Measurements from ENCODE around the gene NUCB1.
A peak's percentile ranks its signal among the peaks of the same experiment; 100 is the strongest.
"Not testable (repeated sequence)": the region's sequence is repeated elsewhere in the genome, so short reads cannot be mapped to it uniquely, and the experiment has no call there.

NUCB1 gene

DNA sequence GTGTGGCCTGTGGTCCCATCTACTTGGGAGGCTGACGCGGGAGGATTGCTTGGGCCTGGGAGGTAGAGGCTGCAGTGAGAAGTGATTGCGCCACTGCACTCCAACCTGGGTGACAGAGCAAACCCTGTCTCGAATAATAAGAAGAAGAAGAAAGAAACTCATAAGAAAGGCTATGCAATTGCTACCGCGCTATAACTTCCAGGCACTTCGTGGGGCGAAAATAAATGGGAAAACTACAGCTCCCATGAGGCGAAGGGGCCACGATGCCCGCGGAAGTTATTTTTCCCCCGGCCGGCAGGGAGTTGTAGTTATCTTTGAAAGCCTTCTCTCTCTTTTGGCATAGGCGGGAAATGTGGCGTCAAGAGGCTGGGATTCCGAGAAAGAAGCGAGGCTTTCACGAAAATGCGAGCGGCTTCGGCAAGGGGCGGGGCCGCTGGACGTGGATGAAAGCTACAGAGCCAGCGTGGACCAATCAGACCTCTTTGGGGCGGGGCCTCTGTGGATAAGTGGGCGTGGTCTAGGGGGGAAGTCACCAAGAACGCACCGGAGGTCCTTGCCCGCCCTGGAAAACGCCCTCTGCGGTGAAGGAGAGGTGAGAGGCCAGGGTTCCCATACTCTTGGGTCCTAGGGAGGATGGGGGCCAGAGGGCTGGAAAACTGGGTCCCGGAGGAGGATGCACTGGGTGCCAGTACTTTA lies at the start of gene NUCB1:
NUCB1 (plus strand) TSS at position 532 of the 696 bp plus-strand sequence. CDS start 485 bp downstream, outside the sequence.
- DNase-seq, result peak; percentile 97

GRCh38 chr19:48852292-48852691 lies 47.8 kb upstream of the NUCB1 start:
- DNase-seq, result no peak

GRCh38 chr19:48853483-48853882 lies 46.6 kb upstream of the NUCB1 start:
- DNase-seq, result no peak

- no peak for DNase-seq
Observed at GRCh38 chr19:48854103-48854502, 46.0 kb upstream of the NUCB1 start.

GRCh38 chr19:48856921-48857320 lies 43.2 kb upstream of the NUCB1 start:
- no peak for DNase-seq

GRCh38 chr19:48858984-48859710 lies 41.0 kb upstream of the NUCB1 start:
- no peak for DNase-seq

- no peak for DNase-seq
Observed at GRCh38 chr19:48859711-48860572, 40.2 kb upstream of the NUCB1 start.

- DNase-seq, result no peak
Observed at GRCh38 chr19:48861313-48861712, 38.8 kb upstream of the NUCB1 start.

- no peak for DNase-seq
Observed at GRCh38 chr19:48862827-48863226, 37.3 kb upstream of the NUCB1 start.

DNA sequence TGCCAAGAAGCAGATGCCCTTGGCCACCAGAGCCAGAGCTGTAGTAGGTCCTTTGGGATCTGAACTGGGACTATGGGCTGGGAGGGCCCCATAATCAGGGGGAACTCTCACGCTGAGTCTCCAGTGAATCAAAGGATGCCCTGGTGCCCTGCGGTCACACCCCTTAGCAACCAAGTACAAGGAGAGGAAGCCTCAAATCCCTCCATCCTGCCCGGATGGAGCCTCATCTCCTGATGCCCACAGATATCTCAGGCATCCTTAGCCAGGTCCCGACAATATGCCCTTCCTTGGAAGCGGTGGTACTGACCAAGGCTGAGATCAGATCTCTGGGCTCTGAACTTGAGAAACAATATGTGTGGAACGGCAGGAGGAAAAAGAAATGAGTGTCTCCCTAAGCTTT lies 33.4 kb upstream of the NUCB1 start:
- DNase-seq, result no peak

GRCh38 chr19:48867123-48867745 lies 32.9 kb upstream of the NUCB1 start:
- no peak for DNase-seq

GRCh38 chr19:48867746-48868113 lies 32.4 kb upstream of the NUCB1 start:
- no peak for DNase-seq

GRCh38 chr19:48868114-48868886 lies 31.8 kb upstream of the NUCB1 start, which contains the start of gene PLEKHA4:
PLEKHA4 (minus strand) TSS chr19:48868617; CDS start chr19:48867620, 997 bp downstream.
- DNase-seq, result no peak

DNA sequence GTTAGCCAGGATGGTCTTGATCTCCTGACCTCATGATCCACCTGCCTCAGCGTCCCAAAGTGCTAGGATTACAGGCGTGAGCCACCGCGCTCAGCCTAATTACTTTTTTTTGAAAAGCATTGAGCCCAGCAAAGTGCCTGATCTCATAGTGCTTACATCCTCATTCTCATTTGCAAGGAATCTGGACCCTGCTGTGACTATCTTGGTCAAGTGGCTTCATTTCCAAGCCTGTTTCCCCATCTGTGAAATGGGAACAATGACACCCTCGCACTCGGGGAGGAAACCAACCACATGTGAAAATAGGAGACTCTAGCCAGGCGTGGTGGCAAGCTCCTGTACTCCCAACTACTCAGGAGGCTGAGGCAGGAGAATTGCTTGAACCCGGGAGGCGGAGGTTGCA lies 30.1 kb upstream of the NUCB1 start:
- DNase-seq, result no peak

DNA sequence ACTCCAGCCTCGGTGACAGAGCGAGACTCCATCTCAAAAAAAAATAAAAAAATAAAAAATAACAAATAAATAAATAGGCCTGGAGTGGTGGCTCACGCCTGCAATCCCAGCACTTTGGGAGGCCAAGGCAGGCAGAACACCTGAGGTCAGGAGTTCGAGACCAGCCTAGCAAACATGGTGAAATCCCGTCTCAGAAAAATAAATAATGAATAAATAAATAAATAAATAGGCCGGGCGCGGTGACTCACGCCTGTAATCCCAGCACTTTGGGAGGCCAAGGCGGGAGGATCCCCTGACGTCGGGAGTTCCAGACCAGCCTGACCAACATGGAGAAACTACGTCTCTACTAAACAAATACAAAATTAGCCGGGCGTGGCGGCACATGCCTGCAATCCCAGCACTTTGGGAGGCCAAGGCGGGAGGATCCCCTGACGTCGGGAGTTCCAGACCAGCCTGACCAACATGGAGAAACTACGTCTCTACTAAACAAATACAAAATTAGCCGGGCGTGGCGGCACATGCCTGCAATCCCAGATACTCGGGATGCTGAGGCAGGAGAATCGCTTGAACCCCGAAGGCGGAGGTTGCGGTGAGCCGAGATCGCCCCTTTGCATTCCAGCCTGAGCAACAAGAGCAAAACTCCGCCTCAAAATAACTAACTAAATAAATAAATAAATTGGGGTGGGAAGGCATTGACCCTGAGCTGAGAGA lies 28.5 kb upstream of the NUCB1 start:
- not testable (repeated sequence) for DNase-seq

DNA sequence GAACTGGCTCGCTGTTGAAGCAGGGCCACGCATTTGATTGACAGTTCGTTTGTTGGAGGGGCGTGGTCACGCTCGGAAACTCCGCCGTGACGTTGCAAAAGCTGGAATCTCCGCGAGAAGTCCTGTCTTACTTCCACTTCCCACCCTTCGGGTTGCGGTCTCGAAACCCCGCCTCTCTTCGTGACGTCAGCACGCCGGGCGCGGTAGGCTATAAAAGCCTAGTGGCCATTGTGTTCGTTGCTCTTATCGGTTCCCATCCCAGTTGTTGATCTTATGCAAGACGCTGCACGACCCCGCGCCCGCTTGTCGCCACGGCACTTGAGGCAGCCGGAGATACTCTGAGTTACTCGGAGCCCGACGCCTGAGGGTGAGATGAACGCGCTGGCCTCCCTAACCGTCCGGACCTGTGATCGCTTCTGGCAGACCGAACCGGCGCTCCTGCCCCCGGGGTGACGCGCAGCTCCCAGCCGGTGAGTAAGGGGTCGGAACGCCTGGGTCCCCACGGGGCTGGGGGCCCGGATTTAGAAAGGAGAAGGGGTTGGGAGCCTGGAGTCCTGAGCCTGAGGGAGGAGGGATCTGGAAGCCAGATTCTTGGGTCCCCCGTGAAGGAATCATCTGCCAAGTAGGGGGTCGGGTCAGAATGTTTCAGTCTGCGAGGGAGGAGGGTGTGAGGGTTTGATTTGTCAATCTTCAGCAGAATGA lies 27.8 kb upstream of the NUCB1 start, which contains the start of gene PPP1R15A:
PPP1R15A (plus strand) TSS at position 240 of the 702 bp plus-strand sequence. CDS start 813 bp downstream, outside the sequence.
- DNase-seq, result peak; percentile 92

DNA sequence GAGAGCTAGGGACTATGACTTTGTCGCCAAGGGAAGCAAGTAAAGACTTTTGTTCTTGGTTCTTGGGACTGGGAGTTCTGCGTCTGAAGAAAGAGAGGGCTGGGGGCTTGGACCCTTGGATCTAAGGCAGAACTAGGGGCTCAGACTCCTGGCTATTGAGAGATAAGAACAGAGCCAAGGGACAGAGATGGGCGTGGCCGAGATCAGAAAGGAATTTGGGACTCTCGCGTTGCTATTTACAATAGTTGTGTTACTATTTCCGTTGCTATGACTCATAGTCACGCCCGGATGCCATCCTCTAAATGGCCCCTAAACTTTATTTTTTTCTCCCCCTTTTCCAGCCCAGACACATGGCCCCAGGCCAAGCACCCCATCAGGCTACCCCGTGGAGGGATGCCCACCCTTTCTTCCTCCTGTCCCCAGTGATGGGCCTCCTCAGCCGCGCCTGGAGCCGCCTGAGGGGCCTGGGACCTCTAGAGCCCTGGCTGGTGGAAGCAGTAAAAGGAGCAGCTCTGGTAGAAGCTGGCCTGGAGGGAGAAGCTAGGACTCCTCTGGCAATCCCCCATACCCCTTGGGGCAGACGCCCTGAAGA lies 27.1 kb upstream of the NUCB1 start:
- peak; percentile 64 for DNase-seq

DNA sequence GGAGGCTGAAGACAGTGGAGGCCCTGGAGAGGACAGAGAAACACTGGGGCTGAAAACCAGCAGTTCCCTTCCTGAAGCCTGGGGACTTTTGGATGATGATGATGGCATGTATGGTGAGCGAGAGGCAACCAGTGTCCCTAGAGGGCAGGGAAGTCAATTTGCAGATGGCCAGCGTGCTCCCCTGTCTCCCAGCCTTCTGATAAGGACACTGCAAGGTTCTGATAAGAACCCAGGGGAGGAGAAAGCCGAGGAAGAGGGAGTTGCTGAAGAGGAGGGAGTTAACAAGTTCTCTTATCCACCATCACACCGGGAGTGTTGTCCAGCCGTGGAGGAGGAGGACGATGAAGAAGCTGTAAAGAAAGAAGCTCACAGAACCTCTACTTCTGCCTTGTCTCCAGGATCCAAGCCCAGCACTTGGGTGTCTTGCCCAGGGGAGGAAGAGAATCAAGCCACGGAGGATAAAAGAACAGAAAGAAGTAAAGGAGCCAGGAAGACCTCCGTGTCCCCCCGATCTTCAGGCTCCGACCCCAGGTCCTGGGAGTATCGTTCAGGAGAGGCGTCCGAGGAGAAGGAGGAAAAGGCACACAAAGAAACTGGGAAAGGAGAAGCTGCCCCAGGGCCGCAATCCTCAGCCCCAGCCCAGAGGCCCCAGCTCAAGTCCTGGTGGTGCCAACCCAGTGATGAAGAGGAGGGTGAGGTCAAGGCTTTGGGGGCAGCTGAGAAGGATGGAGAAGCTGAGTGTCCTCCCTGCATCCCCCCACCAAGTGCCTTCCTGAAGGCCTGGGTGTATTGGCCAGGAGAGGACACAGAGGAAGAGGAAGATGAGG lies 26.4 kb upstream of the NUCB1 start:
- peak; percentile 46 for DNase-seq

Measured in GF-D8 (cell line).